ENCODE data around the gene OR2AG2. TPM values are rescaled to one million over a fixed set of nuclear protein-coding genes. Genes with fewer than 3 reads are reported as not detected.

Gene OR2AG2
- total and polyA plus RNA-seq, 9 of the 15 experiments (the other 6 are each of a cell fraction or from before 2014, with no cell fraction given): 0.15 to 0.91 (median 0.55) TPM

GRCh38 chr11:6745465-6746015, 26.2 kb downstream of the OR2AG2 start (continued):
- TF ChIP-seq FOS (IDR thresholded peaks at IDR 0.05; ENCODE audit: extremely low read depth, insufficient read length) (no peak), ZFX (CRISPR knock-in tag; IDR thresholded peaks at IDR 0.05) (no peak), ZNF589 (CRISPR knock-in tag; IDR thresholded peaks at IDR 0.05; ENCODE audit: low read depth) (0 out of 2 replicates have a peak, but pooled peaks have one; percentile 81), CTBP1 (IDR thresholded peaks at IDR 0.05; ENCODE audit: borderline replicate concordance) (0 out of 2 replicates have a peak, but pooled peaks have one; percentile 39), TFAM (CRISPR knock-in tag; conservative IDR thresholded peaks at IDR 0.05) (no peak), NFE2 (IDR thresholded peaks at IDR 0.05; ENCODE audit: low read depth) (no peak), ZNF707 (CRISPR knock-in tag; conservative IDR thresholded peaks at IDR 0.05) (no peak), MLX (CRISPR knock-in tag; conservative IDR thresholded peaks at IDR 0.05) (no peak), TRIM24 (IDR thresholded peaks at IDR 0.05) (no peak), NEUROD1 (IDR thresholded peaks at IDR 0.05; ENCODE audit: borderline replicate concordance, low read depth, low read length, partially characterized antibody) (no peak), TEAD4 (IDR thresholded peaks at IDR 0.05; ENCODE audit: low read length) (peak; percentile 14; the same call in 1 of the 2 replicates), TEAD4 (CRISPR knock-in tag; IDR thresholded peaks at IDR 0.05; ENCODE audit: borderline replicate concordance) (no peak), NR2F6 (CRISPR knock-in tag; IDR thresholded peaks at IDR 0.05) (no peak), ZBTB5 (IDR thresholded peaks at IDR 0.05) (peak; percentile 81; the same call in 1 of the 2 replicates), NFE2L1 (tag; IDR thresholded peaks at IDR 0.05; ENCODE audit: borderline replicate concordance, low read depth) (no peak), ZNF444 (CRISPR knock-in tag; IDR thresholded peaks at IDR 0.05) (no peak), SMARCA4 (IDR thresholded peaks at IDR 0.05) (peak; percentile 55), STAT5A (IDR thresholded peaks at IDR 0.05; ENCODE audit: borderline replicate concordance, low read length) (peak; percentile 21; the same call in 1 of the 2 replicates), CHD4 (IDR thresholded peaks at IDR 0.05; ENCODE audit: insufficient read depth, insufficient replicate concordance, low read depth, low read length, poor library complexity, severe bottlenecking) (peak; percentile 56), HBP1 (CRISPR knock-in tag; IDR thresholded peaks at IDR 0.05) (no peak), KAT2B (IDR thresholded peaks at IDR 0.05; ENCODE audit: low read depth, low read length) (no peak), HNRNPL (IDR thresholded peaks at IDR 0.05; ENCODE audit: low read depth, low read length) (no peak), THRAP3 (IDR thresholded peaks at IDR 0.05; ENCODE audit: borderline replicate concordance) (no peak), CCNT2 (IDR thresholded peaks at IDR 0.05; ENCODE audit: borderline replicate concordance, extremely low read depth, insufficient read length, low read depth, low read length) (no peak), ZNF717 (CRISPR knock-in tag; IDR thresholded peaks at IDR 0.05) (no peak), DACH1 (IDR thresholded peaks at IDR 0.05; ENCODE audit: partially characterized antibody) (peak; percentile 47), HDAC8 (tag; IDR thresholded peaks at IDR 0.05) (no peak)

All from K562 (cell line).